Neural progenitor cell (in vitro differentiated cells): ENCODE measurements around the gene C19orf81.

Experiments used
- EZH2phosphoT487 ChIP-seq: fragments of 200-600 bp; sonication (generic); IDR thresholded peaks from 2 replicates; pipeline ENCODE4 v1.6.1; 2017; ENCODE audit warnings: antibody characterized with exemption
- TF ChIP-seq, protein P1 (sequence below): fragments of 200-600 bp; sonication (generic); IDR thresholded peaks from 2 replicates; pipeline ENCODE4 v1.5.1; 2017; ENCODE audit warnings: antibody characterized with exemption, mild to moderate bottlenecking

GRCh38 chr19:50607388-50607787 is 41.9 kb upstream of the C19orf81 start:
- TF ChIP-seq, protein P1, sequence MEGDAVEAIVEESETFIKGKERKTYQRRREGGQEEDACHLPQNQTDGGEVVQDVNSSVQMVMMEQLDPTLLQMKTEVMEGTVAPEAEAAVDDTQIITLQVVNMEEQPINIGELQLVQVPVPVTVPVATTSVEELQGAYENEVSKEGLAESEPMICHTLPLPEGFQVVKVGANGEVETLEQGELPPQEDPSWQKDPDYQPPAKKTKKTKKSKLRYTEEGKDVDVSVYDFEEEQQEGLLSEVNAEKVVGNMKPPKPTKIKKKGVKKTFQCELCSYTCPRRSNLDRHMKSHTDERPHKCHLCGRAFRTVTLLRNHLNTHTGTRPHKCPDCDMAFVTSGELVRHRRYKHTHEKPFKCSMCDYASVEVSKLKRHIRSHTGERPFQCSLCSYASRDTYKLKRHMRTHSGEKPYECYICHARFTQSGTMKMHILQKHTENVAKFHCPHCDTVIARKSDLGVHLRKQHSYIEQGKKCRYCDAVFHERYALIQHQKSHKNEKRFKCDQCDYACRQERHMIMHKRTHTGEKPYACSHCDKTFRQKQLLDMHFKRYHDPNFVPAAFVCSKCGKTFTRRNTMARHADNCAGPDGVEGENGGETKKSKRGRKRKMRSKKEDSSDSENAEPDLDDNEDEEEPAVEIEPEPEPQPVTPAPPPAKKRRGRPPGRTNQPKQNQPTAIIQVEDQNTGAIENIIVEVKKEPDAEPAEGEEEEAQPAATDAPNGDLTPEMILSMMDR: no peak
- TF ChIP-seq EZH2phosphoT487: no peak
